ENCODE results near the gene ABCB11. TPM values are rescaled to one million over a fixed set of nuclear protein-coding genes. Genes with fewer than 3 reads are reported as not detected.

ABCB11 gene
- total and polyA plus RNA-seq, 3 experiments from 2014 or later = not detected

- H3K9me3 ChIP-seq (ENCODE audit: low read length) = no peaks in the 10 kb centered on the region
- H3K27ac ChIP-seq (ENCODE audit: low read depth, low read length) = no peak overlapping the region
- peaks cover 14 to 57% of the 10 kb centered on the region in 2 donors for H3K27me3 Mint-ChIP-seq
- no peaks in the 10 kb centered on the region for H3K27me3 ChIP-seq (ENCODE audit: insufficient read depth, low read length, poor library complexity, severe bottlenecking)
- ChIA-PET POLR2A (no interaction called here), CTCF (no interaction called here)
- no peaks in the 10 kb centered on the region for H3K4me1 ChIP-seq (ENCODE audit: insufficient read depth, low read length)
- H3K4me3 ChIP-seq (ENCODE audit: low read length) = no peak overlapping the region
- DNase-seq = no peak
- peak overlapping the region in 1 of 8 donors; percentile 0 for H3K27ac Mint-ChIP-seq
- H3K4me1 Mint-ChIP-seq = no peaks in the 10 kb centered on the region
- H3K36me3 Mint-ChIP-seq = no peaks in the 10 kb centered on the region
- H3K4me3 Mint-ChIP-seq = no peak overlapping the region
- no peaks in the 10 kb centered on the region for H3K36me3 ChIP-seq (ENCODE audit: insufficient read depth, low read length)
- H3K9me3 Mint-ChIP-seq = no peaks in the 10 kb centered on the region
Observed at GRCh38 chr2:168926621-168927386, 104.3 kb downstream of the ABCB11 start.

- Mint-ChIP-seq H3K4me1 (peaks cover 2 to 6% (median 4%) of the 10 kb centered on the region in 3 donors), H3K27me3 (peaks cover 9 to 42% of the 10 kb centered on the region in 2 donors), H3K4me3 (no peak overlapping the region), H3K27ac (no peak overlapping the region), H3K36me3 (no peaks in the 10 kb centered on the region), H3K9me3 (peaks cover 0 to 3% (median 0%) of the 10 kb centered on the region in 5 donors)
- Histone ChIP-seq H3K4me3 (ENCODE audit: low read length) (no peak overlapping the region), H3K4me1 (ENCODE audit: insufficient read depth, low read length) (no peaks in the 10 kb centered on the region), H3K36me3 (ENCODE audit: insufficient read depth, low read length) (no peaks in the 10 kb centered on the region), H3K27ac (ENCODE audit: low read depth, low read length) (no peak overlapping the region), H3K27me3 (ENCODE audit: insufficient read depth, low read length, poor library complexity, severe bottlenecking) (no peaks in the 10 kb centered on the region), H3K9me3 (ENCODE audit: low read length) (no peaks in the 10 kb centered on the region)
- ChIA-PET CTCF (interaction anchor here (1.0 to 4.6 kb wide), 4 partner anchors 16 to 574 kb away, joined by 3 to 39 read pairs (median 4); no protein-coding TSS in a partner anchor), POLR2A (no interaction called here)
- peak in 2 of 5 donors; percentile 17 to 23 for DNase-seq
Observed at GRCh38 chr2:168920504-168921157, 110.5 kb downstream of the ABCB11 start.

- Mint-ChIP-seq H3K36me3 (peaks cover 0 to 3% (median 0%) of the 10 kb centered on the region in 3 donors), H3K4me1 (peaks cover 6 to 14% (median 9%) of the 10 kb centered on the region in 3 donors), H3K9me3 (peaks cover 0 to 4% (median 0%) of the 10 kb centered on the region in 5 donors), H3K27me3 (peaks cover 6 to 39% of the 10 kb centered on the region in 2 donors), H3K27ac (no peak overlapping the region), H3K4me3 (no peak overlapping the region)
- Histone ChIP-seq H3K27ac (ENCODE audit: low read depth, low read length) (no peak overlapping the region), H3K27me3 (ENCODE audit: insufficient read depth, low read length, poor library complexity, severe bottlenecking) (no peaks in the 10 kb centered on the region), H3K4me3 (ENCODE audit: low read length) (no peak overlapping the region), H3K36me3 (ENCODE audit: insufficient read depth, low read length) (no peaks in the 10 kb centered on the region), H3K4me1 (ENCODE audit: insufficient read depth, low read length) (no peaks in the 10 kb centered on the region), H3K9me3 (ENCODE audit: low read length) (no peaks in the 10 kb centered on the region)
- no peak for DNase-seq
- CTCF ChIA-PET = no interaction called here
- POLR2A ChIA-PET = no interaction called here
Observed at GRCh38 chr2:168916331-168916675, 114.8 kb downstream of the ABCB11 start.

GRCh38 chr2:168915441-168916330, 115.4 kb downstream of the ABCB11 start:
- H3K27me3 Mint-ChIP-seq = peaks cover 4 to 35% of the 10 kb centered on the region in 2 donors
- CTCF ChIA-PET = interaction anchor here (0.8 kb wide), 1 partner anchor 569 kb away, joined by 3 read pairs; no protein-coding TSS in a partner anchor

GRCh38 chr2:168913495-168913894, 117.6 kb downstream of the ABCB11 start:
- H3K4me3 ChIP-seq (ENCODE audit: low read length) = no peak overlapping the region

More at GRCh38 chr2:168915441-168916330, 115.4 kb downstream of the ABCB11 start:
- Histone ChIP-seq H3K4me1 (ENCODE audit: insufficient read depth, low read length) (no peaks in the 10 kb centered on the region), H3K27ac (ENCODE audit: low read depth, low read length) (no peak overlapping the region), H3K9me3 (ENCODE audit: low read length) (no peaks in the 10 kb centered on the region), H3K27me3 (ENCODE audit: insufficient read depth, low read length, poor library complexity, severe bottlenecking) (no peaks in the 10 kb centered on the region), H3K36me3 (ENCODE audit: insufficient read depth, low read length) (no peaks in the 10 kb centered on the region), H3K4me3 (ENCODE audit: low read length) (no peak overlapping the region)
- Mint-ChIP-seq H3K9me3 (peaks cover 0 to 4% (median 0%) of the 10 kb centered on the region in 5 donors), H3K4me3 (no peak overlapping the region), H3K36me3 (peaks cover 0 to 3% (median 0%) of the 10 kb centered on the region in 3 donors), H3K27ac (peak overlapping the region in 1 of 8 donors; percentile 4), H3K4me1 (peaks cover 6 to 14% (median 9%) of the 10 kb centered on the region in 3 donors)
- DNase-seq = no peak
- POLR2A ChIA-PET = no interaction called here

GRCh38 chr2:168912901-168913369, 118.2 kb downstream of the ABCB11 start:
- no peaks in the 10 kb centered on the region for H3K27me3 ChIP-seq (ENCODE audit: insufficient read depth, low read length, poor library complexity, severe bottlenecking)
- H3K27ac ChIP-seq (ENCODE audit: low read depth, low read length) = no peak overlapping the region
- Mint-ChIP-seq H3K4me1 (peaks cover 5 to 14% (median 9%) of the 10 kb centered on the region in 3 donors), H3K9me3 (peaks cover 0 to 4% (median 0%) of the 10 kb centered on the region in 5 donors), H3K27ac (no peak overlapping the region), H3K4me3 (peak overlapping the region in 3 of 7 donors; percentile 15 to 47 (median 29)), H3K36me3 (peaks cover 0 to 3% (median 0%) of the 10 kb centered on the region in 3 donors), H3K27me3 (peaks cover 4 to 36% of the 10 kb centered on the region in 2 donors)
- ChIA-PET POLR2A (no interaction called here), CTCF (no interaction called here)
- H3K9me3 ChIP-seq (ENCODE audit: low read length) = no peaks in the 10 kb centered on the region
- no peak for DNase-seq
- no peaks in the 10 kb centered on the region for H3K36me3 ChIP-seq (ENCODE audit: insufficient read depth, low read length)
- H3K4me3 ChIP-seq (ENCODE audit: low read length) = no peak overlapping the region
- no peaks in the 10 kb centered on the region for H3K4me1 ChIP-seq (ENCODE audit: insufficient read depth, low read length)

More at GRCh38 chr2:168913495-168913894, 117.6 kb downstream of the ABCB11 start:
- Histone ChIP-seq H3K4me1 (ENCODE audit: insufficient read depth, low read length) (no peaks in the 10 kb centered on the region), H3K36me3 (ENCODE audit: insufficient read depth, low read length) (no peaks in the 10 kb centered on the region), H3K9me3 (ENCODE audit: low read length) (no peaks in the 10 kb centered on the region), H3K27ac (ENCODE audit: low read depth, low read length) (no peak overlapping the region), H3K27me3 (ENCODE audit: insufficient read depth, low read length, poor library complexity, severe bottlenecking) (no peaks in the 10 kb centered on the region)
- Mint-ChIP-seq H3K27ac (no peak overlapping the region), H3K36me3 (peaks cover 0 to 3% (median 0%) of the 10 kb centered on the region in 3 donors), H3K4me3 (no peak overlapping the region), H3K4me1 (peaks cover 5 to 14% (median 9%) of the 10 kb centered on the region in 3 donors), H3K9me3 (peaks cover 0 to 4% (median 0%) of the 10 kb centered on the region in 5 donors), H3K27me3 (peaks cover 4 to 36% of the 10 kb centered on the region in 2 donors)
- DNase-seq = no peak
- CTCF ChIA-PET = no interaction called here
- POLR2A ChIA-PET = no interaction called here

GRCh38 chr2:168912466-168912865, 118.7 kb downstream of the ABCB11 start:
- Histone ChIP-seq H3K4me3 (ENCODE audit: low read length) (no peak overlapping the region), H3K36me3 (ENCODE audit: insufficient read depth, low read length) (no peaks in the 10 kb centered on the region), H3K27me3 (ENCODE audit: insufficient read depth, low read length, poor library complexity, severe bottlenecking) (no peaks in the 10 kb centered on the region), H3K27ac (ENCODE audit: low read depth, low read length) (no peak overlapping the region), H3K4me1 (ENCODE audit: insufficient read depth, low read length) (no peaks in the 10 kb centered on the region), H3K9me3 (ENCODE audit: low read length) (no peaks in the 10 kb centered on the region)
- ChIA-PET POLR2A (no interaction called here), CTCF (no interaction called here)
- H3K4me3 Mint-ChIP-seq = peak overlapping the region in 2 of 7 donors; percentile 29 to 47
- H3K27ac Mint-ChIP-seq = no peak overlapping the region
- peaks cover 4 to 39% of the 10 kb centered on the region in 2 donors for H3K27me3 Mint-ChIP-seq
- DNase-seq = no peak
- peaks cover 0 to 4% (median 0%) of the 10 kb centered on the region in 5 donors for H3K9me3 Mint-ChIP-seq
- peaks cover 0 to 3% (median 0%) of the 10 kb centered on the region in 3 donors for H3K36me3 Mint-ChIP-seq
- peaks cover 5 to 14% (median 9%) of the 10 kb centered on the region in 3 donors for H3K4me1 Mint-ChIP-seq

Data from CD8-positive, alpha-beta memory T cell (primary cell).